Measurements from ENCODE around the gene PHYHIPL.
A peak's percentile ranks its signal among the peaks of the same experiment; 100 is the strongest.

GRCh38 chr10:59227136-59227673 lies 50.8 kb downstream of the PHYHIPL start:
- TF ChIP-seq CTCF (conservative IDR thresholded peaks at IDR 0.05; ENCODE audit: low read depth, low read length) = peak; percentile 49
- TF ChIP-seq EZH2 (IDR thresholded peaks at IDR 0.05; ENCODE audit: low read length, unreplicated experiment) = no peak
- no peak for TF ChIP-seq EZH2phosphoT487 (IDR thresholded peaks at IDR 0.05; ENCODE audit: borderline replicate concordance, low read length)

Data from PC-3 (cell line).